IPS-NIHi7 (cell line): ENCODE results near the gene TGFA.
"Not testable (repeated sequence)": the region's sequence is repeated elsewhere in the genome, so short reads cannot be mapped to it uniquely, and the experiment has no call there.

Experiments used
- DNase-seq: peaks from one replicate; pipeline ENCODE4 v3.0.0; 2012; ENCODE audit warnings: mixed read lengths; ENCODE audit errors: extremely low spot score

TGFA gene

DNA sequence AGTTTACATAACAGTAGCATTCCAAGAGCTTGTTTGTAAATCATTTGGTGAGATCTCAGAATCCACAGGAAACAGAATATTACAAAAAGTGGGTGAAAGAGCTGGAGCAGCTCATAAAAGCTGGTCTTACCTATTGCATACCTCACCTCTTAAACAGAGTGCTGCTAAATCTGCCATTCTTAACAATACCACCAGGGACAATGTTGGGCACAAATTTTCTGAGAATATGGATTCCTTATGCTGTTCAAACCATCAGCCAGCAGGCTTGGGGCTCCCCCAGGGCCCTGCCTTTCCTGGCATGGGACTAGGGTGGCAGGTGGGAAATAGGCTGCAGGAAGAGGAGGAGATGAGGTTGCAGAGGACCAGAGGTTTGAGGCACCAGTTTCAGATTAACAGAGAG lies 55.6 kb downstream of the TGFA start:
- DNase-seq: peak; percentile 29

DNA sequence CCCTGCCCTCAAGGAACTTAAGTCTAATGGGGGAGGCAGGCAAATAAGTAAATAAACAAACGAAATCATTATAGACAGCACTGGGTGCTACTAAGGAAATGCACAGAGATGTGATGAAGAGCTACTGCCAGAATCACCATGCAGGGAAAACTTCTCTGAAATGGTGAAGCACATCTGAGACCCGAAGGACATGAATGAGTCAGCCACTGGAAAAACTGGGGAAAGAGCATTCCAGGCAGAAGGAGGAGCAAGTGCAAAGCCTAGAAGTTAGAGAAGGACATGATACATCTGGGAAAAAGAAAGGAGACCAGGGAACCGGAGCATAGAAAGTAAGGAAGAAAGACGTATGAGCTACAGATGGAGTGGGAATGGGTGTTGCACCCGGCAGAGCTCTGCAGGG lies 56.8 kb downstream of the TGFA start:
- DNase-seq: no peak

DNA sequence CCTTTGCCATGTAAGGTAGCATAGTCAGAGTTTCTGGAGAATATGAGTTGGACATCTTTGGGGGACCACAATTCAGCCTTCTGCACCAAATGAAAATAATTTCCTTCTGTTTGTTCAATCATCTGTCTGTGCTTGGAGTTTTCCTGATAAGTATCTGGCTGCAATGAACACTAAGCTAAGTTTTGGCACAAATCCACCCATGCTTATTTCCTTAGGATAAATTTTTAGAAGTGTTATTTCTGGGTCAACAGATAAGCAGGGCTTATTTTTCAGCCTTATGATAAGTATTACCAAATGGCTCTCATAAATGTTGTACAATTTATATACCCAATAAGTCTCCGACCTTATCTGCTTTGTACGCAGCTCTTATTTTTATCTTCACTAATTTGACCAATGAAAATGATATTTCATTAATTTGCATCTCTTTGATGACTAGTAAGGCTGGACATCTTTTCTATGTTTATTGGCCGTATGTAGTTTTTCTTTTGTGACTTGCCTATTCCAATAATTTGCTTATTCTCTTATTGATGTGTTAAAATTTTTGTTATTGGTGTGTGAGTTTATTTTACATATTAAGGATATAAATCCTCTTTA lies 59.2 kb downstream of the TGFA start:
- no peak for DNase-seq

GRCh38 chr2:70490381-70490780 lies 63.2 kb downstream of the TGFA start:
- no peak for DNase-seq

GRCh38 chr2:70489165-70489564 lies 64.5 kb downstream of the TGFA start:
- DNase-seq: no peak

DNA sequence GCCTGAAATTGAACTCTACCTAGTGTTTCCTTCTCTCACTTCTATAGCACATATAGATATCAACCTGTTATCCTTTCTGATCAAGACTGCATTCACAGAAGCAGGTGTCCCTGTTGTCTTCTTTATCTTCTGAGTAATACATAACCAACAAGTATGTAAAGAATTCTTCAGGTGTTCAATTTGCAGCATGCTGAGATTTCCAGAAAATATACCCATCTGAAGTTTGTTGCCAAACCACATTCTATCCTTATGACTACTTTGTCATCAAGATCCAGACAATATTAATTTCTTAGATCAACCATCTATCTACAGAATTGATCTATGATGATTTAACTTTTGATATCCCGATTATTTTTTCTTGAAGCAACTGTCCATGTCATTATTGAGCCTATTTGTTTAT lies 69.5 kb downstream of the TGFA start:
- DNase-seq: no peak

DNA sequence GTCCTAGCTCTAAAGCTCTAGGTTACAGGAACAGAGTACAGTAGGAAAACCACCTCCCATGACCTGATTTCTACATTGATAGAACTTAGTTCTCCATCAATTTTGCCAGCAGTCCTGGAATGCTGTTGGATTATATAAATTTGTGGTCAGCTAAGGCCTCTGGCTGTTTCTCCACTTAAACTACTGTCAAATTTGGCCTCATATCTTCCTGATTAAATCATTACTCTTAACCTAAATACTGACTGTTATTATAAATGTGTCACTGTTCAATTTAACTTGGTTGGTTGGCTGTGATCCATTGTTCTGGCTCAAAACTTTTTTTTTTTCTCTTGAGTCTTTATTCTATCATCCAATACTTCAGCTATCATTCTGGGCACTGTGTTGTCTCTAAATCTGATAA lies 71.2 kb downstream of the TGFA start:
- DNase-seq: no peak

DNA sequence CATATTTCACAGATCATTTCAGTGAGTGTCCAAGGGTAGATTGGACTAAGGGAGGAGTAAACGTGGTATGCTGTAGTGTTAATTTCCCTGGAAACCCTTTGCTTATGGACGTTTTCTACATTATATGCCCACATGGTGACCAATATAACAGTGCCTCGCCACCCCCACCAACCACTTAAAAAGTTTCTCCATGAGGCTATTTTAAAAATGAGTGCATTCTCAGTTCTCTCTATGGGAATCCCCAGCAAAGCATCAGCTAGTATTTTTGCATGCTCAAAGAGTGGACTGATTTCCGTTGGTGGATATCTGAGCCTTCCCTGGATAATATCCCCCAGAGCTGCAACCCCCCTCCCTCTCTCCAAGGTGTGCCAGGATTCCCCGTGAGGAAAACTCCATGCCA lies 73.2 kb downstream of the TGFA start:
- DNase-seq: no peak

- DNase-seq: no peak
Measured at GRCh38 chr2:70479816-70480215, 73.8 kb downstream of the TGFA start.

- DNase-seq: peak; percentile 79
Measured at GRCh38 chr2:70477441-70477844, 76.2 kb downstream of the TGFA start.

- DNase-seq: no peak
Measured at GRCh38 chr2:70475266-70475665, 78.4 kb downstream of the TGFA start.

GRCh38 chr2:70474256-70474848 lies 79.3 kb downstream of the TGFA start:
- DNase-seq: no peak

- no peak for DNase-seq
Measured at GRCh38 chr2:70473101-70473722, 80.4 kb downstream of the TGFA start.

- DNase-seq: peak; percentile 18
Measured at GRCh38 chr2:70472221-70472890, 81.3 kb downstream of the TGFA start.

DNA sequence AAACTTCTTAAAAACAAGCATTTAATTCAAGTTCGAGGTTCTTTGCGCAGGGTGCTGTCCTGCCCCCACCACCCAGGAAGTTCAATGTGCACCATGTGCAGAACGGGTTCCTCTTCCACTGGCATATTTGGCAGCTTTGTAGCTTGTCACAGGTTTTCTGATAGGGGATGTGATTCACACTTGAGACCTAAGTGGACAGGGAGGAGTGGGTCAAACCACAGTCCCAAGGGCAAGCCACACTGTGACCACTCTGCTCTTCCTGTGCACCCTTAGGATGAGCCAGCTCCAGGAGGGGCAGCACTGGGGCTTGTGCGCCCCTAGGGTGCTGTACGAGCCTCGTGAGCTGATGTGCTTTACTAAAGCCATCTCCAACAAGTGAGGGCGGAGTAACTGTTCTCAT lies 82.5 kb downstream of the TGFA start:
- no peak for DNase-seq

- DNase-seq: no peak
Measured at GRCh38 chr2:70469961-70470360, 83.7 kb downstream of the TGFA start.

DNA sequence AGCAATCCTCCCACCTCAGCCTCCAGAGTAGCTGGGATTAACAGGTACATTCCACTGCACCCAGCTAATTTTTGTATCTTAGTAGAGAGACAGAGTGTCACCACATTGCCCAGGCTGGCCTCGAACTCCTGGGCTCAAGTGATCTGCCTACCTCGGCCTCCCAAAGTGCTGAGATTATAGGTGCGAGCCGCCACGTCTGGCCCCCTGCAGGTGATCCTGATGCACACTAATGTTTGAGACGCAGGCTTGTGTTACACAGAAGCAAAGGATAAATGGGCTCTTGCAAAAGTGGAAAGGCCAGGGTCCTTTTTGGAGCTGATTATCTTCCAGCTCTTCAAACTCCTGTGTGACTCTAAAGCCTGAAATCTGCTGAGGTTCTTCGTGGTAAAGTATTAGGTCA lies 84.2 kb downstream of the TGFA start:
- DNase-seq: no peak

DNA sequence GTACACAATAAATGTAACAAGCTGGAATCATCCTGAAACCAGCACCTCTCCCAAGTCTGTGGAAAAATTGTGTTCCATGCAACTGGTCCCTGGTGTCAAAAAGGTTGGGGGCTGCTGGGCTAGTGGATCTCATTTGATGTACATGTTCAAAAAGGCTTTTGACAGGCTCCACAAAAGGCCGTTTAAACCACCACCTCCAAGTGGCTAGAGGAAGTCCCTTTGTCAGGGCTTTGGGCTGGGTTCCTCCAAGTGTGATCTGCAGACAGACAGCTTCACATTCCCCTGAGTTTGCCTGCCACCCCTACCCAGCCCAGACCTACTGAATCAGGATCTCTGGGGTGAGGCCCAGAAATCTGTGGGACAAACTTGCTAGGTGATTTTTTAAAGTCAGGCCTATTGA lies 84.7 kb downstream of the TGFA start:
- no peak for DNase-seq

GRCh38 chr2:70467831-70468779 lies 85.5 kb downstream of the TGFA start:
- DNase-seq: no peak

DNA sequence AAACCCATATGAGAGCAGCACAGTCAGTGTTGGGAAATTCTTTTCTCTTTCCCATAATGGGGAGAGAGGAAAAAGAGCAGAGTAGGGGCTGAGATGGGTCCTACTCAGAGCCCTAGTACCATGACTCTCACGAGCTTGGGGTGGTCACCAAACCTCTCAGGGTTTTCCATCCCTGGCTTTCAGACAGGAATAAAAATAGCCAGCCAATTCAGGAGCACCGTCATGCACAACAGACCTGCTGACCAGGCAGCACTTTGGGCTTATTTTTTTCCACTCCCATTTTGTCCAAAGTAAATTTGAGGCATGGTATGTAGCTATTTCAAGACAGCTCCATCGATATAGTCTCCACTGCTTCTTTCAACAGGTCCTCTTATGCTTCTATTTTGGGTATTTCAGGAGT lies 86.4 kb downstream of the TGFA start:
- DNase-seq: no peak

DNA sequence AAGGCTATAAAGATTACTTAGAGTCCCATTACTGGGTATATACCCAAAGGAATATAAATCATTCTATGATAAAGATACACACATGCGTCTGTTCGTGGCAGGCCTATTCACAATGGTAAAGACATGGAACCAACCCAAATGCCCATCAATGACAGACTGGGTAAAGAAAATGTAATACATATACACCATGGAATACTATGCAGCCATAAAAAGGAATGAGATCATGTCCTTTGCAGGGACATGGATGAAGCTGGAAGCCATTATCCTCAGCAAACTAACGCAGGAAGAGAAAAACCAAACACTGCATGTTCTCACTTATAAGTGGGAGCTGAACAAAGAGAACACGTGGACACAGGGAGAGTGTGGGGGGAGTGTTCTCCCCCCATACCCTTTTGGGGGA lies 87.0 kb downstream of the TGFA start:
- not testable (repeated sequence) for DNase-seq

DNA sequence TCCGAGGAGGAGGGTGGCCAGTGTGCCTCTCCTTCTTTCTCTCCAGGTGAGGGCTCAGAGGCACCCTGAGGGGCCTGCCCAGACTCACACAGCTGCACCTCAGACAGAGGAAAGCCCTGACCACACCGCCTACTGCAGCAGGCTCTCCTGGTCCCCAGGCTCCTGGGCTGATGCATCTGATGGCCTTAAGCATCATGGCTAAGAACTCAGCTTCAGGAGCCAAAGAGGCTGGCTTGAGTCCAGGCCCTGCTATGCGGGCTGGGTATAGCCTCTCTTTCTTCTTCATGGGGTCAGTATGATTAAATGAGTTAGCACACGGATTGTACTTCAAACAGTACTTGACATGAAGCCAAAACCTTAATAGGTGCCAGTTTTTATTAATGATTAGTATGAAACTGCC lies 89.6 kb downstream of the TGFA start:
- no peak for DNase-seq
